Measurements from ENCODE around the gene SLC25A13.

DNA sequence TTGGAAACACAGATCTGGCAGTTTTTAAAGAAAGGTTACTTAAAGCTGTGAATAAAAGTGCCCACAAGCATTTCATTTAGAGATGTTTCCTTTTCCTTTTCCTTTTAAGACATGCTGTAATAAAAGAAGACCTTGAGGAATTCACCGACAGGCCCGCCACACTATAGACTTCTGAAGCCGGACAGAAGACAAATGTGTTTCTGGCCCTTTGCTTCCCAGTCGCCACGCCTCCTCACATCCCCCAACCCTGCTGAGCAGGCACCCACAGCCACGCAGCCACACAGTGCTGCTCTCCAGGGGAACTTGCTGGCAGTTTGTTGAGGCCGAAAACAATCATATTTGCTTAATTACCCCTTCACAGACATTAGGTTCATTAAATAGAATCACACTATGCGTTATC, 83.4 kb downstream of the SLC25A13 start:
- TF ChIP-seq, protein P1, sequence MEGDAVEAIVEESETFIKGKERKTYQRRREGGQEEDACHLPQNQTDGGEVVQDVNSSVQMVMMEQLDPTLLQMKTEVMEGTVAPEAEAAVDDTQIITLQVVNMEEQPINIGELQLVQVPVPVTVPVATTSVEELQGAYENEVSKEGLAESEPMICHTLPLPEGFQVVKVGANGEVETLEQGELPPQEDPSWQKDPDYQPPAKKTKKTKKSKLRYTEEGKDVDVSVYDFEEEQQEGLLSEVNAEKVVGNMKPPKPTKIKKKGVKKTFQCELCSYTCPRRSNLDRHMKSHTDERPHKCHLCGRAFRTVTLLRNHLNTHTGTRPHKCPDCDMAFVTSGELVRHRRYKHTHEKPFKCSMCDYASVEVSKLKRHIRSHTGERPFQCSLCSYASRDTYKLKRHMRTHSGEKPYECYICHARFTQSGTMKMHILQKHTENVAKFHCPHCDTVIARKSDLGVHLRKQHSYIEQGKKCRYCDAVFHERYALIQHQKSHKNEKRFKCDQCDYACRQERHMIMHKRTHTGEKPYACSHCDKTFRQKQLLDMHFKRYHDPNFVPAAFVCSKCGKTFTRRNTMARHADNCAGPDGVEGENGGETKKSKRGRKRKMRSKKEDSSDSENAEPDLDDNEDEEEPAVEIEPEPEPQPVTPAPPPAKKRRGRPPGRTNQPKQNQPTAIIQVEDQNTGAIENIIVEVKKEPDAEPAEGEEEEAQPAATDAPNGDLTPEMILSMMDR (IDR thresholded peaks at IDR 0.05): no peak
- no peak for TF ChIP-seq POLR2A (IDR thresholded peaks at IDR 0.05)
